ENCODE results near the gene SLC6A17.

Gene SLC6A17

DNA sequence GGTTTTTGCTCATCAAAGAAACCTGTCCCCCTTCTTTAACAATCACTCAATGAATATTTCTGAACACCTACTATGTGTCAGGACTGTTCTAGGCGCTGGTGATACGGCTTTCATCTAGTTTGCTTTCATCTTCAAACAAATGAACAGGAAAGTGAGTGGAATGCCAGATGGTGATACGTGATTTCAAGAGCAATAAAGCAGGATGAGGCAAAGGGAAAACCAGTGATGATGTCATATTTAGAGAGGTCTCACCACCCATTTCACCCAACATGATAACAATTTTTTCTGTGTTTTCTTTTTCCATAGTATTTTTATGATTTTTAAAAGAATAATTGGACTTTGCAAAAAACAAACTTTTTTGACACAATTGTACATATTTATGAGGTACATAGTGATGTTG lies 11.3 kb upstream of the SLC6A17 start:
- no peak for DNase-seq
- Histone ChIP-seq H3K36me3 (no peaks in the 10 kb centered on the region), H3K27me3 (no peaks in the 10 kb centered on the region), H3K4me3 (ENCODE audit: low read depth, low read length) (no peak overlapping the region), H3K9me3 (no peaks in the 10 kb centered on the region; the same call in 1 of the 2 replicates), H3K4me1 (peaks cover 9% of the 10 kb centered on the region)
- TF ChIP-seq, protein P1, sequence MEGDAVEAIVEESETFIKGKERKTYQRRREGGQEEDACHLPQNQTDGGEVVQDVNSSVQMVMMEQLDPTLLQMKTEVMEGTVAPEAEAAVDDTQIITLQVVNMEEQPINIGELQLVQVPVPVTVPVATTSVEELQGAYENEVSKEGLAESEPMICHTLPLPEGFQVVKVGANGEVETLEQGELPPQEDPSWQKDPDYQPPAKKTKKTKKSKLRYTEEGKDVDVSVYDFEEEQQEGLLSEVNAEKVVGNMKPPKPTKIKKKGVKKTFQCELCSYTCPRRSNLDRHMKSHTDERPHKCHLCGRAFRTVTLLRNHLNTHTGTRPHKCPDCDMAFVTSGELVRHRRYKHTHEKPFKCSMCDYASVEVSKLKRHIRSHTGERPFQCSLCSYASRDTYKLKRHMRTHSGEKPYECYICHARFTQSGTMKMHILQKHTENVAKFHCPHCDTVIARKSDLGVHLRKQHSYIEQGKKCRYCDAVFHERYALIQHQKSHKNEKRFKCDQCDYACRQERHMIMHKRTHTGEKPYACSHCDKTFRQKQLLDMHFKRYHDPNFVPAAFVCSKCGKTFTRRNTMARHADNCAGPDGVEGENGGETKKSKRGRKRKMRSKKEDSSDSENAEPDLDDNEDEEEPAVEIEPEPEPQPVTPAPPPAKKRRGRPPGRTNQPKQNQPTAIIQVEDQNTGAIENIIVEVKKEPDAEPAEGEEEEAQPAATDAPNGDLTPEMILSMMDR (IDR thresholded peaks at IDR 0.05; ENCODE audit: low read depth, low read length), result no peak

DNA sequence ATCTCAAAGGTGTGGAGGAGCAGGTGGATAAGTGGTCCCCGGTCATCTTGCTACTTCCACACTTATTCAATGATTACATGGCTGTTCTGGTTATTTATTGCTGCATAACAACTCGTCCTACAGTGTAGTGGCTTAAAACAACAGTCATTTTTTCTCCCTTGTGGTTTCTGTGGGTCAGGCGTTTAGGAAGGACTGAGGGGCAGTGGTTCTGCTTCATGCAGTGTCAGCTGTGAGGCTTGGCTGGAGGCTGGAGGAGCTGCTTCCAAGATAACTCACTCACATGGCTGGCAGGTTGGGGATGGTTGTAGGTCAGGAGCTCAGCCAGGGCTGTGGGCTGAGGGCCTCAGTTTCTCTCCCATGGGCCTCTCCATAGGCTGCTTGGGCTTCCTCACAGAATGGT lies 5.9 kb upstream of the SLC6A17 start:
- DNase-seq, result no peak
- Histone ChIP-seq H3K9me3 (no peaks in the 10 kb centered on the region; the same call in 1 of the 2 replicates), H3K27me3 (peaks cover 15% of the 10 kb centered on the region), H3K36me3 (no peaks in the 10 kb centered on the region), H3K4me3 (ENCODE audit: low read depth, low read length) (no peak overlapping the region), H3K4me1 (peaks cover 3% of the 10 kb centered on the region)
- TF ChIP-seq, protein P1 (IDR thresholded peaks at IDR 0.05; ENCODE audit: low read depth, low read length), result no peak

DNA sequence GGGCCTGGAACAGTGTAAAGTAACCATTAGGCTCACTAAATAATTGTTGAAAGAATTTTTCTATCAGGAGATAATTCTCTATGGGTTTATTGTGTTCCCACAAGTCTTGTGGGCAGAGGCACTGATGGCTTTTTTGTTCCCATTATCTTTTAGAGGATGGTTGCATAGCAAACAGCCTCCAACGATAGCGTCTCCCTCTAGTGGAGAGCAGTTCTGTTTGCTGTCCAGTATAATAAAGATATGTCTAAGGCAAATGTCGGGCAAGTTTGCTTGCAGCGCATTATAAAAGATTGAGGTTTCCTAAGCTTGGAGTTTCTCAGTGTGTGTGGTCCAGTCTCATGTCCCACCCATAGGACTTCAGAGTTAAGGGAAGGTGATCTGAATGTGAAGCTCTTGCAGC lies 1.3 kb upstream of the SLC6A17 start:
- DNase-seq, result no peak
- Histone ChIP-seq H3K4me3 (ENCODE audit: low read depth, low read length) (no peak overlapping the region), H3K27me3 (peaks cover 52% of the 10 kb centered on the region), H3K36me3 (no peaks in the 10 kb centered on the region), H3K4me1 (peaks cover 8% of the 10 kb centered on the region), H3K9me3 (no peaks in the 10 kb centered on the region; the same call in 1 of the 2 replicates)
- TF ChIP-seq, protein P1 (IDR thresholded peaks at IDR 0.05; ENCODE audit: low read depth, low read length), result peak; percentile 79

DNA sequence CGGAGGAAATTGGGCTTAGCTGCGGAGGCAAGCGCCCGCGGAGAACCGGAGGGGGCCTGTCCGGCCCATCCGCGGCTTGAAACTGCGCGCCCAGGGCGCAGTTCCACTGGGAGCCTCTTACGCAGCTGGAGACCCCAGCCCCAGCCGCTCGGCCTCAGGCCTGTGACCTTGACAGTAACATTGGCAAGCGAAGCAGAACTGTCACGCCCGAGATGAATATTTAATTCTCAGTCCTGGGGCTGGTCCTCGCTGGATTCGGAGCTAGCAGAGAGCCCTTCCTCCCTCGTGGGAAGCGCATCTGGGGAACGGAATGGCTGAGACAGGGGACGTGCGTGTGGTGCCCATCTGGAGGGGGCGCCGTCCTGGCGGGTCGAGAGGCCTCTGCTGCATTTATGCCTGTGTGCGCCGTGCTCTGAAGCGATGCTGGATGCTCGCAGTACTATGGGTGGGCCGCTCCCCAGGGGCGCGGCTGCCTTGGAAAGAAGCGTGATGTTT lies 928 bp downstream of the SLC6A17 start:
- peak overlapping the region; percentile 56 for H3K4me3 ChIP-seq (ENCODE audit: low read depth, low read length)
- TF ChIP-seq, protein P1 (IDR thresholded peaks at IDR 0.05; ENCODE audit: low read depth, low read length), result no peak
- H3K36me3 ChIP-seq, result no peaks in the 10 kb centered on the region
- H3K27me3 ChIP-seq, result peaks cover 52% of the 10 kb centered on the region
- H3K9me3 ChIP-seq, result no peaks in the 10 kb centered on the region; the same call in 1 of the 2 replicates
- DNase-seq, result no peak
- H3K4me1 ChIP-seq, result peaks cover 8% of the 10 kb centered on the region

DNA sequence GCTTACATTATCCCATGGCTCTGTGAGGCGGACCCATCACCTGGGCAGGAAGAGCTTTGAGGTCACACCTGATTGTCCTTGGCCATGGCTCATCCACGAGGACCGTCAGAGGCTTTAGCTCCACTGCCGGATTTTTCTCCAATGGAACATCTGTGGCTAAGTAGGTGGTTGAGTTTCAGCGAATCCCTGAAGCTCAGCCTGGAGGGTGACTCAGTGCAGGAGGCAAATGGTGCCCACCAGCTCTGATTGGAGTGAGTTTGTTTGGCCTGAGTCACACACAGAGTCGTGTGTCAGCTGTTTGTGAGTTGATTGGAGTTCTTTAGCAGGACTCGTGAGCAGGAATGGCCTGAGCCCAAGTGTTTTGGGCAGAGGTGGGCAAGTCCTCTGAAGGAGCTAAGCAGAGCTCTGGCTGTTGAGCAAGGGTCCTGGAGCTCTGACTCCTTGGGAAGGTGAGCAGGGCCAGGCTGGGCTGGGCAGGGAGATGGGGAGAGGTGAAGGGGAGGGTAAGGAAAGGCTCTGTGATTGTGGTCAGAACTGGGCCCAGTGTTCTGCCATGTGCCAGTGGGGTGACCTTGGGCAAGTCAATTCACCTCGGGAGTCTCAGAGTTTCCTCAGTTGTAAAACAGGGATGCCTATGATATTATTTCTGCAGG lies 2.0 kb downstream of the SLC6A17 start:
- TF ChIP-seq, protein P1 (IDR thresholded peaks at IDR 0.05; ENCODE audit: low read depth, low read length), result no peak
- Histone ChIP-seq H3K27me3 (peaks cover 49% of the 10 kb centered on the region), H3K4me1 (peaks cover 8% of the 10 kb centered on the region), H3K36me3 (no peaks in the 10 kb centered on the region), H3K4me3 (ENCODE audit: low read depth, low read length) (no peak overlapping the region), H3K9me3 (no peaks in the 10 kb centered on the region; the same call in 1 of the 2 replicates)
- DNase-seq, result no peak

DNA sequence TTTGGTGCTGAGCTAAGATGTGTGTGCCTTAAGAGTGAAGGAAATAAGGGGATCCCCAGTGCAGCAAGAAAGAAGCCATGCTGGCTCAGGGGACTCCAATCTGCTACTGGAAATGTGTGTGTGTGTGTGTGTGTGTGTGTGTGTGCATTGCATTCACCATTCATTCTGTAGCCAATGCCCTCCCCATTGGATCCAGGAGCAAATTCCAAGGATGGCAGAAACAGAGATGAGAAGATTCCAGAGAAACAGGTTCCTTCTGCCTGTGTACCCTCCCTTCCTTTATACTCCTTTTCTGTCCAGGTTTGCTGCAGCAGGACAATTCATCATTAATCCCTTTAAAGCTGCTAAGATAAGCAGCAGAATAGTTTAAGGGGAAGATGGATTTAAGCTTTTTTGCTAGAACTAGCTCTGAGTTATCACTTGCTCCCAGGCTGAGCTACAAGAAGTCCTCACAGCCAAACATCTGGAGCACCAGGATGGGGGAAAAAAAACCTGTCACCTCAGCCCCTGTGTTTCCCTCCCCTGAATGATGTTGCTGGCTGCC lies 3.2 kb downstream of the SLC6A17 start:
- TF ChIP-seq, protein P1 (IDR thresholded peaks at IDR 0.05; ENCODE audit: low read depth, low read length), result no peak
- Histone ChIP-seq H3K27me3 (peaks cover 44% of the 10 kb centered on the region), H3K4me3 (ENCODE audit: low read depth, low read length) (no peak overlapping the region), H3K4me1 (peaks cover 8% of the 10 kb centered on the region), H3K9me3 (no peaks in the 10 kb centered on the region; the same call in 1 of the 2 replicates), H3K36me3 (no peaks in the 10 kb centered on the region)
- DNase-seq, result no peak
